Epidermal melanocyte (primary cell): ENCODE data around the gene CDH13.
A peak's percentile ranks its signal among the peaks of the same experiment; 100 is the strongest.

Source experiments
- DNase-seq: peaks from one replicate; pipeline ENCODE4 v3.0.0; 2011; ENCODE audit warnings: low spot score; ENCODE audit not compliant: insufficient read length

Gene CDH13

DNA sequence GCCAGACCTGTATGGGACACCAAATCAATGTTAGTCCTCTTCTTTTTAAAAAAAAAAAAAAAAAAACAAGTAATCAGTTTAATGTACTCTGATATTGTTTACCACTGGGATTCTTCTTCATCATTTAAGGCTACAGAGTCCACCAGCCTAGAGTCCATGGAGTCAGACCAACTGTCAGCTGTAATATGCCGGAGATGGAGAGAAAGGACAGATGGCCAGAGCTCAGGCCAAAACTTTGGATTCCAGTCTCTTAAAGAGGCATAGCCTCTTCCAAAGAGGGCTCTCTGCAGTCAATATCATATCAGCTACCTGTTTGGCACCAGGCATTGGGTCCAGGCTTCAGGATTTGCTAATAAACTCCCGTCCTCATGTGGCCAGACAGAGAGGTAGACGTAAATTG is 711.4 kb downstream of the CDH13 start:
- DNase-seq = no peak

DNA sequence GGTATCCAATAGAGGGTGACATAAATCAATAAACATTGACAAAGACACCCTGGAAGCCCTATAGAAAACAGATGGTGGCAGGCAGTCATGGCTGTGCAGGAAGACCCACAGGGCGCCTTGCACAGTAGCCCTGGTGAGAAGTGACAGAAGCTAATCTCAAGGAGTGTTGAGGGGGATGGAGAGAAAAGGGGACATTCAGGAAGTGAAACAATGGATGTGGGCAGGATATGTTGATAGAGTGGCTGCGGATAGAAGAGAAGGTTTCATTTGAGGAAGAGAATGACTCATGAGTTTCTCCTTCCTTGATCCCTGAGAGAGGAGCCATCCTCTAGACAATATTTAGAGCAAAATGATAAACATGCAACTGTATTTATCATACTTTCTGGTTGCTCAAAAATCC is 712.2 kb downstream of the CDH13 start:
- DNase-seq = no peak

DNA sequence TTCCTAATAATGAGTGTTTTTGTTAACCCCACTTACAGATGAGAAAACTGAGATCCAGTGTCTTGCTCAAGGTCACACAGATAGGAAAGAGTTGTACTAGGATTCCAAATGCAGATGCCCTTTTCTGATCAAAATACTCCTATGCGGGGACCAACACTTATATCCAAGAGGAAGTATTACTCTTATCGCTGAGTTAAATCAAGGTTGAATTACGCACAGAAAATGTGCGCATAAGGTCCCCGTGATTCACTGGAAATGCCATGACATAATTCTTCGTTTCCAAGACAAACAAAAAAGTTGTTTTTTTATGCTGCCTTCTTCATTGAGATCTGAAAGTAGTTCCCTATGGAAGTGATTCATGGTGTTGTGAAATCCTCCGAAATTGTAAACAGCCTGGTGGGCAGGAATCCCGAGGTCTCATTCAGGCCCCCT is 717.2 kb downstream of the CDH13 start:
- peak; percentile 30 for DNase-seq

DNA sequence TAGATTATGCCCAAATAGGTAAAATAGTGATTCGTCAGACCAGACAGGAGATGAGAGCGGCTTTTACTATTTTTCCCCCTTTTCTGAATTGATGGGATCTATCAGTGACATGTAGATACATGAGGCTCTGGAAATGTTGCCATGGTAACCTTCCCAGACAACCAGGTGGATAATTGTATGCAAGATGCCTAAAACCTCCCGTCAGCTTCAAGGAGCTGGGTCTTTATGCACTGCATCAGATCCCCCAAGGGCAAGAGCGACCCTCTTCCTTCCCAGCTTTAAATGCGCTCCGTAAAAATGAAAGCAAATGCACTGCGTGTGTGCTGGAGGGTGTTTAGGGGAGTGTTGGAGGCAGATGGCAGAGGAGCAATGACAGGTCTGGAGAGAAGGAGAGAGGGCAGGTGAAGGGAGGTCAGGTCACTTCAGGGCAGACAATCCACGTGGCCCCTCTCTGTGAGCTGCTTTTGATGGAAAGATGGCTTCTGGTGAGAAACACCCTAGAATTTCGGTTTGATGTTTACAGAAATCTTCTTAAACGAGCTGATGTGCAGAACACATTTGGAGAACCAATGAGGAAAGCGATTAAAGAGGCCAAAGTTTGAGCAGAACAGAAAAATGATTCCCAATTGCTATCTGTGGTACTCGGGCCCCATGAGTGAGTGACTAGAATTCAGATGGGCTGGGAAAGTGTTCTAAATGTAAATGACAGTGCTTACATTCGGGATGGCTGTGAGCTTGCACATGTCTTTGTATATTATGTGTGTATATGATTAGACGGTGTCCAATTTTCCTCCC is 719.3 kb downstream of the CDH13 start:
- DNase-seq = no peak

DNA sequence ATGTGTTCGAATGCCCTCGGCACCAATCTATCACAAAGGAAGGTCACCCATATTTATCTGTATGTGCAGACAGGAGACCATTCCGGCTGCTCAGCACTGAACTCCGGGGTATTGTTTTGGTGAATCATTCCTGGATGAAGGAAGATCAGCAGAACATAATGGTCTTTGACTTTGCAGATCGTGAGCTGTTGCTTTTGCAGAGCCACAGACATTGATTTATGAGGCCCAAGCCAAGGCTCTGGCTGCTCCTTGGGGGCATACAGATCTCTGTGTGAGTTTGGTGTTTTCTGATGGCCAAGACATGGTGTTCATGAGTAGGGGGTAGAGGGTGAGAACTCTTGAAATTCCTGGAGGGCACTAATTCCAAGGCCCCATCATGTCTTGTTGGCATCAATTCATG is 722.2 kb downstream of the CDH13 start:
- DNase-seq = no peak

GRCh38 chr16:83350481-83350880 is 723.7 kb downstream of the CDH13 start:
- DNase-seq = no peak

DNA sequence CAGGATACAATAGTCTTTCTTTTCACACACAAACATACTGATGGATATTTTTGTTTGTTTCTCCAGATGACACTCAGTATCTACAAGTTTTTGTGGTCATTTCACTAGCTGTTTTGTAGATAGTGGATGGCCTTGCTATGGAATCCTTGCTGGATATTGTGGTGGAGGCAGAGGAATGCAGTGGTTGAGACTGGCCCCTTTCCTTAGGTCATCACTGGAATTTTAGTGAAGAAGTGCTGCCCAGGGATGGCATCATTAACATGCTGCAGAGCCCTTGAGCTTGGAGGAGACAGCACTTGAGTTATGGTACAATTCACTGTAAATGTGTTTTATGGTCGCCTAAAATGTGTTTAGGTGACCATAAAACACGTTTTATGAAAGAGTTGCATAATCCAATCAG is 725.1 kb downstream of the CDH13 start:
- no peak for DNase-seq

DNA sequence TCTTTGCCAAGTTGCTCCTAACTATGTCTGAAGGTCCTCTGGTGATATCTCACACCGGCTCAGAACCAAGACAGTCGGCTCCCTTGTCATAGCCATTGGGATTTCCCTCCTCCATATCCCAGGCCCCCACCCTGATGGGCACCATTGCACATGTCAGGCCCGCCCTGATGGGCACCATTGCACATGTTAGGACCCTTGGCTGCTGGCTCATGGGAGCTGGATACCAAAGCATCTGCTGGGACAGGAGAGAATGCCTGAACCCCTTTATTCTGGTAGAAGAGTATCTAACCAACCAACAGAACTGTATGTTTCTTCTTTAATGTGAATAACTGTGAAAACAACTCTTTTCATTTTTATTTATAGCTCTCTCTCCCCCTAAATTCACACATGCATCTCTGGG is 726.5 kb downstream of the CDH13 start:
- no peak for DNase-seq

- no peak for DNase-seq
These were observed 727.2 kb downstream of the CDH13 start for GRCh38 chr16:83354015-83354414.

DNA sequence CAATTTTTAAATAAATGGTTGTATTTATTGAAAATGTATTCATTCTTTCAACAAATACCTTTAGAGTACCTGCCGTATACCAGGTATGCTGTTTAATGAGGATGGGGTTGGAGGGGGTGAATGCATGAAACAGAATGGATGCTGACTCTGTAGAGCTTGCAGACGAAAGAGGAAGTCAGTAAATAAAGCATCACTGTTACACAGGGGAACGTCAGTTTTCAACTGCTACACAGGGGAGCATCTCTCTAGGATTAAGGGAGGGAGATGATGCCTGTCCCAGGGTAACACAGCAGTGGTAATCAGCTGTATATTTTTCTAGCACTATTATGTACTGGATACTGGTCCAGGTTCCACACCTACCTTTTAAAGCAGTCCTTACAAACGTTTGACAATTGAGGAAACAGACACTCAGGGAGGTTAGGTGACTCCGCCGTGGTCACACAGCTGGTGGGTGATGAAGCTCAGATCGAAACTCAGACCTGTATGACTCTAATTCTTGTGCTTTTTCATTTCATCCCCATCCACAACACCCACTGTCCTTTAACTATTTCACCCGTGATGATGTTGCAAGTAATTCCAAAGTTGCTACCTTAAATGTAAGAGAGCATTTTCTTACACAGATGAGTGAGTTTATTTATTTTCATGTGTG is 728.9 kb downstream of the CDH13 start:
- no peak for DNase-seq

- peak; percentile 52 for DNase-seq
These were observed 729.5 kb downstream of the CDH13 start for GRCh38 chr16:83356266-83356665.

DNA sequence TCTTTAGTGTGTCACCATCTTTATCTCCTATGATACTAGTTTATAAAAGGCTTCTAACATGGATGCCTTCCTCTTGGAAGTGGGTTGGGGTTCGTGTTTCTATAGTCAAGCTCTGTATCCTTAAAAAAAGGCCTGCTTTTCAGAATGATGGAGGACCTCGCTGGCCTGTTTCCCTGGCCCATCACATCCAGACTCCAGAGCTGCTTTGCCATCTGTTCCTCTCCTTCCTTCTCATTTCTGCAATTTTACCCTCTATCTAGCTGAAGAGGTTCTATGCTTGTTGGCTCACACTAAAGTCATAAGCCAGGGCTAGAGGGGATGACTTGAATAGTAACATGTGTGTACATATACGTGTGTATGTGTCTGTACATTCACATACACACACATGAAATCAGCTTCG is 730.2 kb downstream of the CDH13 start:
- DNase-seq = no peak

DNA sequence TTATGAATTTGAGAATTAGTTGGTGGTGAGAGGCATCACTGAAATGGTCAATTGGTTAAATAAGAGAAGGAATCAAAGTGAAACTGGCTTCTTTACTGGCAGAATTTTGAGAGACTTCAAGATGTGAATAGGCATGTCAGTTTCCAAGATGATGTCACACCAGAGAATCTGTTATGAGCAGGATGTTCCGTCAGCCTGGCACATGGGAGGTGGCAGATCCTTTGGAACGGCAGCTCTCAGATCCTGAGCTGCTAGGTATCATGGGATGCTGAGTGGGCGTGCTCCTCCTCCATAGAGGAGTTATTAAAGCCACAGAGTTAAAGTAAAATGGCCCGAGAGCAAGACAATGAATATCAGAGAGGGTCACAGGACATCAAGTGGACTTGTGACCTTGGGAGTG is 736.8 kb downstream of the CDH13 start:
- no peak for DNase-seq

DNA sequence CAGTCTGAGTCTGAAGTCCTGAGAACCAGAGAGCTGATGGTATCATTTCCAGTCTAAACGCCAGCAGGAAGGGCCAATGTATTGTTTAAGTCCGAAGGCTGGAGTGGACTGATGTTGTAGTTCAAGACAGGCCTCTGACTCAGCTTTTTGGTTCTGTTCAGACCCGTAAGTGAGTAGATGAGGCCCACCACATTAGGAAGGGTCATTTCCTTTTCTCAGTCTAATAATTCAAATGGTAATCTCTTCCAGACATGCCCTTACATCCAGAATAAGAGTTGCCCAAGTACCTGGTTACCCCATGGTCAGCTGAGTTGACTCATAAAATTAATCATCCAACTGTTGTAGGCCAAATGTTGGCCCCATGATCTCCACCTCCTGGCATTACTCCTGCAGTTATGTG is 738.4 kb downstream of the CDH13 start:
- DNase-seq = no peak

- no peak for DNase-seq
These were observed 739.5 kb downstream of the CDH13 start for GRCh38 chr16:83366228-83366627.

DNA sequence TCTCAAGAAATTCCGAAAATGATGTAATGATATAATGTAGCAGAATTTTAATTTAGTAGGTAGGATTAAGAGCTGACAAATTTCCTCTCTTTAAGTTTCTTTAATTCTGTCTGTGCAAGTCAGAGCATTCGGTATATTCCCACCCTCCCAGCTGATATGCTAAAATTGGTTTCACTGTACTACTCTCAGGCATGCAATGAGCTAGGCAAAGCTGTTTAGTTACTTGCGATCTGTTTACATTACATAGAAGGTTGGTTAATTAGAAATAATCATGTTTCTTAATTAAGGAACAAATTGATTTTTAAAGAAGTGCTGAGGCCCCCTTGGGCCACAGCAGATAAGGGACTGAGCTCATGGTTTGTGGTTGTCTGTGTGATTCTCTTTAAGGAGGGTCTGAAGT is 748.2 kb downstream of the CDH13 start:
- no peak for DNase-seq

GRCh38 chr16:83389751-83390150 is 763.0 kb downstream of the CDH13 start:
- DNase-seq = no peak

DNA sequence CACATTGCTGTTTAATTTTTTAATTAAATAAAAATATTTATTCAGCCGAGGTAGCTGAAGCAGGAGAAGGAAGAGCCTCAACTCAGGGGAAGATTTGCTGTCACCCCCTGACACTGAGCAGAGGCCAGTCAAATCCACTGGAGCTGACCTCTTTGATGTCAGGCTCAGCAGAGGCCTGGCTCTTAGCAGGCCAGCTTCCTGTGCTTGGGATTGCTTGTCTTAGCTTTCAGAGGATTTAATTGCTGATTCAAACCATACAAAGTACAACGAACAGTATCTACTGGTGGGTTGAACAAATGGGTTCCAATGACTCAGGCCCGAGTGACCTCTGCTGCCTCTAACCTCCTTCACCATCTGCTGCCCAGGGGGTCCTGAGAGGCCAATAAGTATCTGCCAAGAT is 764.0 kb downstream of the CDH13 start:
- DNase-seq = no peak

GRCh38 chr16:83392743-83393142 is 766.0 kb downstream of the CDH13 start:
- no peak for DNase-seq

- DNase-seq = no peak
These were observed 766.6 kb downstream of the CDH13 start for GRCh38 chr16:83393196-83393981.

DNA sequence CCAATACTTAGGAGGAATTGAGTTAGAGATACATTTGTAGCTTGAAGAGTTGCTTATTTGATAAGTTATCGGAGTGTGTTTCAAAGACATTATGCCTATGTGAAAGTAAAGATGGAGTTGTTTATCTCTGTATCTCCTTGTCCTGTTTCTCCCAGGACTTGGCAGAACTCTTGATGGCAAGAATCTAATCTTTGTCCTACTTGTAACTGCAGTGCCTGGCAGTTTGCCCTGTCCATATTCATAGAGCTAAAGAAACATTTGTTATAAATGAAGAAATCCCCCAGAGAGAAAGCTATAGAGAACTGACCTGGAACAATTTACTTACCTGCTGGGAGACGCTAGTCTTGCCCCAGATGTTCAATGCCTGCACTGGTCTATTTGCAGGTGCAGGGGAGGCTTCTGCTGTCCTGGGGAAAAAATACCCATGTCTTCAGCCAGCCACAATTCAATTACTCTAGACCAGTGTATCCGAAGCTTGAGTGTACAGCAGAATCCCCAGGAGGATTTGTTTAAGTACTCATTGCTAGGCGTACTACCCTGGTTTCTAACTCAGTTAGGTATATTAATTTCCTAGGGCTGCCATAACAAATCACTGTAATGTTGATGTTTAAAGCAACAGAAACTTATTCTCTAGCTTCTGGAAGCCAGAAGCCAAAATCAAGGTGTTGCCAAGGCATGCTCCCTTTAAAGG is 771.0 kb downstream of the CDH13 start:
- DNase-seq = no peak

DNA sequence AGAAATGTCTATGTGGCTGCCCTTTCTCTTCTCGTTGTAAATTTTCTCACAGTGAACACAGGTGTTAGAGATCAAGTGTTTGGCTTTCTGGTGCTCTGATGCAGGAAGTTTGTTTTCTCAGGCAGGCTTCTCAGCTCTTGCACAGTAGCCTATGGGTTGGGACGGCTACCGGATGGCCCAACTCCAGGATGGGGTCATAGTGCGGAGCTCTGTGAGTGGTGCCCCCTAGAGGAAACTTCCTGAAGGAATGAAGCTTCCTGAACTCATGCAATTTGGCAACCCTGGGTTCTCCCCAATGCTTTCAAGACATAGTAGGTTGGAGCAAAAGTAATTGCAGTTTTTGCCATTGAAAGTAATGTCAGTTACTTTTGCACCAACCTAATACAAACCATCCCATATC is 773.5 kb downstream of the CDH13 start:
- DNase-seq = no peak
